WTC11 (cell line): ENCODE results near the gene SNCAIP.

Experiments
- FOXJ3 ChIP-seq: sonication (generic); formaldehyde crosslinking; IDR thresholded peaks from 2 replicates; pipeline ENCODE4 v1.9.0; 2021; ENCODE audit warnings: missing genetic modification reagents, mild to moderate bottlenecking, borderline replicate concordance
- TF ChIP-seq, protein P1 (sequence below): fragments of 200-600 bp; IDR thresholded peaks from 2 replicates; pipeline ENCODE4 v1.8.0; 2022; ENCODE audit warnings: antibody characterized with exemption

DNA sequence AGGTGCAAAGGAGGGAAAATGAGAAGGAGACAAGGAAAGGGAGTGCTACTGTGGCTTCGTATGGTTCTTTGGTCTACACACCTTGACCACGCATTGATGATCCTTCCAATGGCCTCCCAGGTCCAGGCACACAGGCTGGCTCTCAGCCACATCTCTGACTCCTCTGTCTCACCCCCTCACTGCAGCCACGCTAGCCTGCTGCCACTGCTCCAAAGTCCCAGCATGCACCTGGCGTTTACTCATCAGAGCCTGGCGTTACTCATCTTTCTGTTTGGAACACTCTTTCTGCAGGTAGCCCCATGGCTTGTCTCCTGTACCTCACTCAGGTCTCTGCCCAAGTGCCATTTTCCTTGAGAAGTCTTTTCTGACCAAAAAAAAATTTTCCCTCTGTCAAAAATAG, 195.5 kb downstream of the SNCAIP start:
- TF ChIP-seq, protein P1, sequence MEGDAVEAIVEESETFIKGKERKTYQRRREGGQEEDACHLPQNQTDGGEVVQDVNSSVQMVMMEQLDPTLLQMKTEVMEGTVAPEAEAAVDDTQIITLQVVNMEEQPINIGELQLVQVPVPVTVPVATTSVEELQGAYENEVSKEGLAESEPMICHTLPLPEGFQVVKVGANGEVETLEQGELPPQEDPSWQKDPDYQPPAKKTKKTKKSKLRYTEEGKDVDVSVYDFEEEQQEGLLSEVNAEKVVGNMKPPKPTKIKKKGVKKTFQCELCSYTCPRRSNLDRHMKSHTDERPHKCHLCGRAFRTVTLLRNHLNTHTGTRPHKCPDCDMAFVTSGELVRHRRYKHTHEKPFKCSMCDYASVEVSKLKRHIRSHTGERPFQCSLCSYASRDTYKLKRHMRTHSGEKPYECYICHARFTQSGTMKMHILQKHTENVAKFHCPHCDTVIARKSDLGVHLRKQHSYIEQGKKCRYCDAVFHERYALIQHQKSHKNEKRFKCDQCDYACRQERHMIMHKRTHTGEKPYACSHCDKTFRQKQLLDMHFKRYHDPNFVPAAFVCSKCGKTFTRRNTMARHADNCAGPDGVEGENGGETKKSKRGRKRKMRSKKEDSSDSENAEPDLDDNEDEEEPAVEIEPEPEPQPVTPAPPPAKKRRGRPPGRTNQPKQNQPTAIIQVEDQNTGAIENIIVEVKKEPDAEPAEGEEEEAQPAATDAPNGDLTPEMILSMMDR: no peak
- no peak for TF ChIP-seq FOXJ3 (CRISPR knock-in tag)
